ENCODE data around the gene CTNND2.

- no peak for TF ChIP-seq ZZZ3 (IDR thresholded peaks at IDR 0.05; ENCODE audit: control insufficient read depth, insufficient read length, low read depth)
- TF ChIP-seq CTCF (IDR thresholded peaks at IDR 0.05 in 2 of 3, conservative IDR thresholded peaks at IDR 0.05 in 1 of 3; ENCODE audit: control insufficient read depth in 2 of 3, extremely low read depth in 1 of 3, insufficient read depth in 1 of 3, low read depth in 3 of 3, low read length in 3 of 3) = no peak
- TF ChIP-seq MAX (IDR thresholded peaks at IDR 0.05; ENCODE audit: low read depth, low read length) = no peak
- TF ChIP-seq POLR2AphosphoS5 (IDR thresholded peaks at IDR 0.05; ENCODE audit: low read length) = no peak
- TF ChIP-seq IKZF1 (conservative IDR thresholded peaks at IDR 0.05) = no peak
- TF ChIP-seq CEBPB (IDR thresholded peaks at IDR 0.05; ENCODE audit: borderline replicate concordance in 1 of 2, low read depth in 2 of 2, low read length in 2 of 2) = no peak
- TF ChIP-seq RAD21 (IDR thresholded peaks at IDR 0.05; ENCODE audit: insufficient read depth, low read depth, low read length) = no peak
- TF ChIP-seq SMC3 (IDR thresholded peaks at IDR 0.05; ENCODE audit: borderline replicate concordance, low read length) = no peak
- TF ChIP-seq DPF2 (IDR thresholded peaks at IDR 0.05) = no peak
- no peak for TF ChIP-seq POLR2A (IDR thresholded peaks at IDR 0.05; ENCODE audit: low read depth, low read length)
- TF ChIP-seq CHD2 (IDR thresholded peaks at IDR 0.05; ENCODE audit: borderline replicate concordance, low read depth, low read length) = no peak
- TF ChIP-seq REST (IDR thresholded peaks at IDR 0.05; ENCODE audit: low read depth, low read length) = no peak
- no peak for TF ChIP-seq PBX3 (IDR thresholded peaks at IDR 0.05; ENCODE audit: insufficient replicate concordance, low read depth, low read length)
Measured at GRCh38 chr5:11266331-11266730, 637.9 kb downstream of the CTNND2 start.

All from GM12878 (cell line).